SJCRH30 (cell line): ENCODE data around the gene RYR3. TPM values are rescaled to one million over a fixed set of nuclear protein-coding genes. Genes with fewer than 3 reads are reported as not detected.

Source experiments
- DNase-seq, 2 experiments: peaks; one replicate each; pipeline ENCODE4 v3.0.0-alpha.2; 2015 to 2020
- H3K27ac ChIP-seq: fragments of 250-450 bp; sonication (Bioruptor Pico); 2 replicates; pipeline ENCODE4 v1.5.1; 2020; ENCODE audit warnings: mild to moderate bottlenecking, moderate library complexity
- H3K27me3 ChIP-seq: fragments of 250-450 bp; sonication (Bioruptor Pico); 2 replicates; pipeline ENCODE4 v1.5.1; 2020; ENCODE audit warnings: mild to moderate bottlenecking, moderate library complexity
- H3K36me3 ChIP-seq: fragments of 250-450 bp; sonication (Bioruptor Pico); 2 replicates; pipeline ENCODE4 v1.5.1; 2020; ENCODE audit warnings: mild to moderate bottlenecking, moderate library complexity
- H3K4me1 ChIP-seq: fragments of 250-450 bp; sonication (Bioruptor Pico); 2 replicates; pipeline ENCODE4 v1.5.1; 2020; ENCODE audit warnings: mild to moderate bottlenecking, moderate library complexity
- H3K4me3 ChIP-seq: fragments of 250-450 bp; sonication (Bioruptor Pico); 2 replicates; pipeline ENCODE4 v1.5.1; 2020; ENCODE audit warnings: mild to moderate bottlenecking, moderate library complexity
- H3K9me3 ChIP-seq: fragments of 250-450 bp; sonication (Bioruptor Pico); replicated peaks from 2 replicates; pipeline ENCODE4 v1.5.1; 2020; ENCODE audit warnings: mild to moderate bottlenecking, moderate library complexity
- total RNA-seq: library from RNA; depleted of rRNA; stranded (reverse); fragments of >200 nt; shearing (Covaris generic); gene quantifications from 2 replicates; pipeline ENCODE4 v1.2.3, GENCODE V29; 2014

RYR3 gene
- total RNA-seq, 1 experiment from 2014 or later = 23.4 TPM

DNA sequence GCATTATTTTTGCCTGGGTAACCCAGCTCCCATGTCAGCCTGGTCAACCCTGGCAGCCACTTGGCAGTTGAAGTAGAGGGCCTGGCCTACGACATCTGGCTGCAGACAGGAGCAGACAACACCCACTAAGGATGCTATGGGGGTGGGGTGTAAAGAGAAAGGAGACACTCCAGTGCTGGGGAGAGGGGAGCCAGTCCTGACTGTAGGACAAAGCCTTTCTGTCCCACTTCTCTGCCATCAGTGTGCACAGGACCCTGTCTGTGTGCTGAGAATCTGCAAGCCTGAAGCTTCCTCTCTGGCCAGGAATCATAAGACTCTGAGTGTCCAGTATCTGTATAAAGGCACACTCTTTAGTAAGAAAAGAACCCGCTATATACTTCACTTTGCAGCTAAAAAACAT is 561.2 kb downstream of the RYR3 start:
- H3K4me3 ChIP-seq = no peak overlapping the region
- H3K27ac ChIP-seq = no peak overlapping the region
- no peaks in the 10 kb centered on the region for H3K27me3 ChIP-seq
- H3K9me3 ChIP-seq = no peaks in the 10 kb centered on the region
- no peaks in the 10 kb centered on the region for H3K4me1 ChIP-seq
- 0 out of 2 replicates have a peak, but pooled peaks cover 2% of the 10 kb centered on the region for H3K36me3 ChIP-seq
- peak; percentile 10 to 22 for DNase-seq

DNA sequence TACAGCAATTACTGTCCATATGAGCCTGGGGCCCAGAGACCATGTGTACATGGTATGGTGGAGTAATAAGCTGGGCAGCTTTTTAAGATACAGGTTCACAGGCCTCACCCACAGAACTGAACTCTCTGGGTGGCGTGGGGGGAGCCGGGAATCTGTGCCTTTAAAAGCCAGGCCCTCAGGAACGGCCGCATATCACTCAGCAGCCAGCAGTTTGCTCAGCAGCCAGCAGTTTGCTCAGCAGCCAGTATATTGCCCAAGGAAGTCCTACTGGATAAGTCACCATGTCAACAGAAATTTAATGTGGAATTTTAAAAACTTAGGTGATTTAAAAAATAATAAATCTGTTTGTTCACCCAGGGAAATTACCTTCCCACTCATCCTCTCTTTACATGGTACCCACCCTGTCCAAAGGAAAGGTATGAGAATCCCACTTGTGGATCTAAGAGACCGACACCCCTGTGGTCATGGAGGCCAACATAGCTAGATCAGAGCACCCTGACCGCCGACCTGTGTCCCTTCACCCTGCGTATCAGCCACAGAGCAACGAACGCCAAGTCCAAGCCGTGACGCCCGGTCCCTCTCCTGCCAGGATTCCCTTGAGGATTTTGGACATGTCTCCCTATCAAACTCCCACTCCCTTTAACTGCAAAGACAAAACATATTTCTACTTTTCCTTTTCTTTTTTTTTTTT is 561.8 kb downstream of the RYR3 start:
- Histone ChIP-seq H3K27ac (no peak overlapping the region), H3K27me3 (no peaks in the 10 kb centered on the region), H3K4me3 (no peak overlapping the region), H3K4me1 (no peaks in the 10 kb centered on the region), H3K9me3 (no peaks in the 10 kb centered on the region), H3K36me3 (0 out of 2 replicates have a peak, but pooled peaks cover 2% of the 10 kb centered on the region)
- DNase-seq = no peak

DNA sequence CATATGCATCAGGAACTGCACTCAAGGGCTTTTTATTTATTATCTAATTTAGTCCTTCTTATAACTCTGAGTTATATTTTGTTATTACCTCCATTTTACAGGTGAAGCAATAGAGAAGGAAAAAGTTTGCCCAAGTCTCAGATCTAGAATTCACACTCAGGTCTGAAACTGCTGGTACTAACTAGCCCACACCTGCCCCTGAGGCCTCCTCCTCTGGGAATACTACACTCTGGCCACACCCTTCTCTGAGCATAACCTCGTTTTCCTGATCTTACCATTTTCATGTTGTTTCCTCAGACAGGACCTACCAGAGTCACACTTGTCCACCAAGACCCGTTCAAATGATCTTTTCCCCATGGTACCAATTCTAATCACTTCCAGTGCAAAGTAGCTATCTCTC is 563.4 kb downstream of the RYR3 start:
- 0 out of 2 replicates have a peak, but pooled peaks cover 2% of the 10 kb centered on the region for H3K36me3 ChIP-seq
- H3K9me3 ChIP-seq = no peaks in the 10 kb centered on the region
- H3K27me3 ChIP-seq = no peaks in the 10 kb centered on the region
- no peak overlapping the region for H3K4me3 ChIP-seq
- no peaks in the 10 kb centered on the region for H3K4me1 ChIP-seq
- no peak for DNase-seq
- H3K27ac ChIP-seq = no peak overlapping the region

DNA sequence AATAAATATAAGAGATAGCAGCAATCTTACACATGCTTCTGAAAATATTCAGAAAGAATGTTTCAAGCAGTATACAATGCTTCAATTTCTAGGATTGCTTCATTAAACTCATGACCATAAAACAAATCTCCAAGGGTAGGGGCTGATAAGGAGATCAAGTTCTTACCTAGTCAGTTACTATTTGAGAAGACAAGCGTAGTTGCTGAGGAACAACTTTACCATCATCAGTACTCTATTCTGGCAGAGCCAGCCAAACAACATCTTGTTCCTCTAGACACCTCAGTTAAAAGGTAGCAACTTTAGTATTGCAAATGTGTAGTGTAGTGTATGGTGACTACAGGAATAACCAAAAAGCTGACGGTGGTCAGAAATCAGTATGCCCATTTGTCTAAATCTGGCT is 572.2 kb downstream of the RYR3 start:
- no peaks in the 10 kb centered on the region; the same call in 1 of the 2 replicates for H3K9me3 ChIP-seq
- H3K27ac ChIP-seq = no peak overlapping the region
- DNase-seq = no peak
- H3K36me3 ChIP-seq = no peaks in the 10 kb centered on the region
- H3K27me3 ChIP-seq = no peaks in the 10 kb centered on the region
- no peaks in the 10 kb centered on the region for H3K4me1 ChIP-seq
- H3K4me3 ChIP-seq = no peak overlapping the region

DNA sequence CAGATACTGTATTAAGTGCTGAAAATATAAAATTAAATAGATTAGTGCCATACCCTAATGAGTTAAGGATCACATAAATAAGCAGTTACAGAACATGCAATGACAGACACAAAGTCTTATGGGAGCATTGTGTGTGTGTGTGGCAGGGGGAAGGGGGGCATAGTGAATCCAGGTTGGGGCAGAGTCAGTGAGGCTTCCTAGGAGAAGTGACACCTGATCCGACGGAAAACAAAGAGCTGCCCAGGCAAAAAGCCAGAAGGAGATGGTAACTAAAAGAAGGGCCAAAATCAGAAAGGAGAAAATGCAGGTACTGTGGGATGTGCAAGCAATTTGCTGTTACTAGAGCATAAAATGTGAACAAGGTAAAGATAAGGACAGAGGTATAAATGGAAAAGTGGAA is 577.4 kb downstream of the RYR3 start:
- no peak for DNase-seq
- peaks cover 4% of the 10 kb centered on the region; the same call in 1 of the 2 replicates for H3K4me1 ChIP-seq
- no peak overlapping the region for H3K27ac ChIP-seq
- no peak overlapping the region for H3K4me3 ChIP-seq
- H3K36me3 ChIP-seq = no peaks in the 10 kb centered on the region
- H3K27me3 ChIP-seq = no peaks in the 10 kb centered on the region
- no peaks in the 10 kb centered on the region for H3K9me3 ChIP-seq

DNA sequence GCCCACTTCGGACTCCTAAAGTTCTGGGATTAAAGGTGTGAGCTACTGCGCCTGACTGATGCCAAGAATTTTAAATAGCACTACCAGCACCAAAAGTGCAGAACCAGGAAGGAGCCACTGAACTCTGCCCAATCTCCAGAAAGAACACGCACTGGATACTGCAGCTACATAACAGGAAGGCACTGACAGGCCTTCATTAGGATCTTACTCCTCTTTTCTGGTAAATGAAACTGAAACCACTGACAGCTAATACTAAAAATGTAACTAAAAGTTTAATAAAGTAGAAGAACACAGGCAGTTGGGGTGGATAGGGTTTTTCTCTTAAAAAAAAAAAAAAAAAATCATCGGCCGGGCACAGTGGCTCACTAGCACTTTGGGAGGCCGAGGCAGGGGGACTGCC is 583.4 kb downstream of the RYR3 start:
- no peaks in the 10 kb centered on the region for H3K27me3 ChIP-seq
- H3K27ac ChIP-seq = no peak overlapping the region
- no peak for DNase-seq
- H3K4me3 ChIP-seq = no peak overlapping the region
- no peaks in the 10 kb centered on the region for H3K36me3 ChIP-seq
- no peaks in the 10 kb centered on the region for H3K9me3 ChIP-seq
- peaks cover 4% of the 10 kb centered on the region; the same call in 1 of the 2 replicates for H3K4me1 ChIP-seq

DNA sequence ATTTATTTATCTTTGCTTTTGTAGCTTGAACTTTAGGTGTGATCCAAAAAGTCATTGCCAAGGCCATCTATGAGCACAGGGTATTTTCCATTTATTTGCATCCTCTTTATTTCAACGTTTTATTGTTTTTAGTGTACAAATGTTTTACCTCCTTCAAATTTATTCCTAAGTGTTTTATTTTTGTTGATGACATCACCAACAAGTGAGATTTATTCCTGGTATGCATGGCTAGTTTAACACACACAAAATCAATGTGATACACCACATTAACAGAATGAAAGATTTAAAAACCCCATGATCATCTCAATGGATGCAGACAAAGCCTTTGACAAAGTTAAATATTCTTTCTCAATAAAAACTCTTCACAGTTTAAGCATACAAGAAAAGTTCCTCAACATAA is 591.3 kb downstream of the RYR3 start:
- no peaks in the 10 kb centered on the region for H3K9me3 ChIP-seq
- DNase-seq = no peak
- no peaks in the 10 kb centered on the region for H3K36me3 ChIP-seq
- H3K27ac ChIP-seq = no peak overlapping the region
- no peak overlapping the region for H3K4me3 ChIP-seq
- H3K27me3 ChIP-seq = no peaks in the 10 kb centered on the region
- no peaks in the 10 kb centered on the region for H3K4me1 ChIP-seq

DNA sequence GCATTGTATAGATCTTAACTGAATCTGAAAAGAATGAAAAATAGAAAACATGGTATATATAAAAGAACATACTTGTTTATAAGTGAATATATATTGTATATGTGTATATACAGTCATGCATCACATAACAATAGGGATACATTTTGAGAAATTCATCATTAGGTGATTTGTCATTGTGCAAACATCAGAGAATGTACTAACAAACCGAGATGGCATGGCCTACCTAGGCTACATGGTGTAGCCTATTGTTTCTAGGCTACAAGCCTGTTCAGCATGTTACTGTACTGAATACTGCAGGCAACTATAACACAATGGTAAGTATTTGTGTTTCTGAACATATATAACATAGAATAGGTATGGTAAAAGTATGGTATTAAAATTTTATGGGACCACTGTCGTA is 592.9 kb downstream of the RYR3 start:
- no peak overlapping the region for H3K4me3 ChIP-seq
- DNase-seq = no peak
- H3K27ac ChIP-seq = no peak overlapping the region
- H3K27me3 ChIP-seq = no peaks in the 10 kb centered on the region
- no peaks in the 10 kb centered on the region for H3K9me3 ChIP-seq
- H3K4me1 ChIP-seq = no peaks in the 10 kb centered on the region
- H3K36me3 ChIP-seq = no peaks in the 10 kb centered on the region

DNA sequence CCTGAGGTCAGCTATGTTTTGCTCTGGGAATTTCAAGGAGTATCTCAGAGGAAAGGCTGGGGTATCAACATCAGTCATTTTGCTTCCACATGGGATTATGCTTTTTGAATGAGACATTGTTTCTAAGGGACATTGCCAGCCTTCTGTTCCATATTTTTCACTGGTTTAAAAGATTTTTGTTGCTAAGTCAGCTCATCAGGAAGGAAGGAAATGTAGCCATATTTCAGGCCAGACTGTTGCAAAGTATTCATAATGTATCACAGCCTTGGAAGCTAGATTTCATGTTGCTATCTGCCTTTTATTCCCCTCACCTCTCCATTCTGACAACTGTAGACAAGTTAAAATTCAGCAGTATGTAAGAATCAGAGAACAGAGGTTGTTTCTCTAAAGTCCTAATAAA is 596.6 kb downstream of the RYR3 start:
- H3K9me3 ChIP-seq = no peaks in the 10 kb centered on the region
- H3K27me3 ChIP-seq = no peaks in the 10 kb centered on the region
- no peak overlapping the region for H3K27ac ChIP-seq
- no peaks in the 10 kb centered on the region for H3K36me3 ChIP-seq
- no peak for DNase-seq
- H3K4me3 ChIP-seq = no peak overlapping the region
- no peaks in the 10 kb centered on the region for H3K4me1 ChIP-seq

DNA sequence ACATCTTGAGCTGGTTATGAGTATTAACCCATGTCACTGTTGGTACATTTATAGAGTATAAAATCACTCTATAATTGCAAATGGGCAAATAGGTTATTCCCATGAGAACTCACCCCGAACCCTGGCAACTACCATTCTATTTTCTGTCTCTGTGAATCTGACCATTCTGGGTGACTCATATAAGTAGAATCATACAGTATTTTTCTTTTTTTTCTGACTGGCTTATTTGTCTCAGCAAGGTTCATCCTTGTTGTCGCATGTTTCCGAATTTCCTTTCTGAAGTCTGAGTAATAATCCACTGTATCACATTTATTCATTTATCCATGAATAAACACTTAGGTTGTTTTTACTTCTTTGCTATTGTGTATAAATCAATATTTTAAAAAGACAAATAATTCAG is 597.6 kb downstream of the RYR3 start:
- DNase-seq = no peak
- no peak overlapping the region for H3K4me3 ChIP-seq
- no peaks in the 10 kb centered on the region for H3K27me3 ChIP-seq
- H3K9me3 ChIP-seq = no peaks in the 10 kb centered on the region
- H3K27ac ChIP-seq = no peak overlapping the region
- H3K36me3 ChIP-seq = no peaks in the 10 kb centered on the region
- H3K4me1 ChIP-seq = no peaks in the 10 kb centered on the region

DNA sequence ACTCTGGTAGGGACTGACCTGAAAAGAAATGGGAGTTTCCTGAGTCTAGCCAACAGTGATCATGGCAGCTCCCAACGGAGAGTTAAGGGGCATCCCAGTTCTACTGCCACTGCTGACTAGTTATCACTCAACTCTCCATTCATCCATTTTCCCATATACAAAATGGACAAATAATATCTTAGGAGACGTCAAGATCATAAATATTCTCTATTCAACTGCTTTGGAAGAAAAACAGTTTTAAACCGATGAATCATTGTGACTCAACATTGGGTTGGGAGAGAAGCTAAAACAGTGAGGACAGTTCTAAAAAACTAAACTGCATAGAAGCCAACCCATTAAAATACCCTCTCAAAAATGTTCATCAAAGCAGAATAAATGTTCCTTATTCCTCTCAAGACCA is 600.0 kb downstream of the RYR3 start:
- Histone ChIP-seq H3K9me3 (no peaks in the 10 kb centered on the region), H3K4me1 (no peaks in the 10 kb centered on the region; the same call in 1 of the 2 replicates), H3K36me3 (no peaks in the 10 kb centered on the region), H3K4me3 (no peak overlapping the region), H3K27me3 (no peaks in the 10 kb centered on the region), H3K27ac (no peak overlapping the region)
- DNase-seq = no peak

DNA sequence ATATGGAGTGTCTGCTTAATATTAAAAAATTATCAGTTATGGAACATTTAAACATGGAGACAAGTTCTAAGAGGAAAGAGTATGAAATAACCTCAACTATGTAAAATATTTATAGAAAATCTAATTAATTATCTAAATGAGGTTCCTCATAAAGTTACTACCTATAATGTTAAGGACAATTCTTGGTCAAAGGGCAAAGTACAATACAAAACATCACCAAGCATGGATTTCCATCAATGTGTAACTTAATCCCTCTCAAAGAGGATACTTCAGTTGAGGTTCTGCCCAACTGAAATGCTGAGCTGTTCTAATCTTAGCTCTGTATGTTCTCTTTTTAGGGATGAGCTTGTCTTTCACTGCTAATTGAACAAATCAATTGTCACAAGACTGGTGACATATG is 601.6 kb downstream of the RYR3 start:
- no peaks in the 10 kb centered on the region; the same call in 1 of the 2 replicates for H3K4me1 ChIP-seq
- DNase-seq = no peak
- no peaks in the 10 kb centered on the region for H3K36me3 ChIP-seq
- H3K27me3 ChIP-seq = no peaks in the 10 kb centered on the region
- H3K4me3 ChIP-seq = no peak overlapping the region
- H3K27ac ChIP-seq = no peak overlapping the region
- H3K9me3 ChIP-seq = no peaks in the 10 kb centered on the region

DNA sequence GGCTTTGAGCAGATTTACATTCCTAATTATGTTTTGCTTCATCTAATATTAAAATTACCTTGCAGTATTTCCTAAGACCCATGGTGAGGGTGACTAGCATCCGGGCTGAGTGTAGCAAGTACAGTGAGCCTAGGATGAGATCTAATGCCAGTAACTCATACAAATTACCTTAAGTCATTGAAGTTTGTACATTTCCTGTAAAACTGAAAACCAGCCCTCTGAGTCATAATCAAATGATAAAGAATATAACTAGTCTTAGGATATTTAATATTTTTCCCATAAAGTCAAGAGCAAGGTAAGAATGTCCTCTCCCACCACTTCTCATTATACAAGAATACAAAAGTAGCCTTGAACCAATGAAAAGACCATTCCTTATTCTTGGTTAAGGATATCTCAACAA is 602.7 kb downstream of the RYR3 start:
- no peak overlapping the region for H3K4me3 ChIP-seq
- H3K27ac ChIP-seq = no peak overlapping the region
- H3K9me3 ChIP-seq = no peaks in the 10 kb centered on the region
- no peaks in the 10 kb centered on the region for H3K36me3 ChIP-seq
- no peak for DNase-seq
- H3K4me1 ChIP-seq = no peaks in the 10 kb centered on the region; the same call in 1 of the 2 replicates
- H3K27me3 ChIP-seq = no peaks in the 10 kb centered on the region
